GM23338 (cell line): ENCODE data around the gene ZNF628. TPM values are rescaled to one million over a fixed set of nuclear protein-coding genes. Genes with fewer than 3 reads are reported as not detected.

ENCODE experiments used
- ATAC-seq: fragments of 200-7000 bp; cut with Tn5 transposase; 3 replicates; pipeline ENCODE4 v1.9.1; 2020
- DNase-seq: peaks from one replicate; pipeline ENCODE4 v3.0.0-alpha.2; 2015; ENCODE audit warnings: low spot score
- H2AFZ ChIP-seq: fragments of 200-600 bp; sonication (generic); 2 replicates; pipeline ENCODE4 v1.8.0; 2016; ENCODE audit warnings: antibody characterized with exemption, mild to moderate bottlenecking, moderate library complexity
- H3F3A ChIP-seq: fragments of 200-600 bp; sonication (generic); replicated peaks from 2 replicates; pipeline ENCODE4 v1.8.0; 2017; ENCODE audit warnings: antibody characterized with exemption, mixed run types, low read depth
- H3K27ac ChIP-seq: fragments of 200-600 bp; sonication (generic); 2 replicates; pipeline ENCODE4 v1.6.1; 2016; ENCODE audit warnings: low read depth
- H3K27me3 ChIP-seq: fragments of 200-600 bp; sonication (generic); 2 replicates; pipeline ENCODE4 v1.8.0; 2016; ENCODE audit warnings: mild to moderate bottlenecking, mixed run types, moderate library complexity; ENCODE audit not compliant: insufficient read depth
- H3K36me3 ChIP-seq: fragments of 200-600 bp; sonication (generic); 2 replicates; pipeline ENCODE4 v1.8.0; 2016; ENCODE audit warnings: mild to moderate bottlenecking; ENCODE audit not compliant: insufficient read depth
- H3K4me1 ChIP-seq: fragments of 200-600 bp; sonication (generic); 2 replicates; pipeline ENCODE4 v1.8.0; 2016; ENCODE audit warnings: mild to moderate bottlenecking, moderate library complexity; ENCODE audit not compliant: insufficient read depth
- H3K4me2 ChIP-seq: fragments of 200-600 bp; sonication (generic); 2 replicates; pipeline ENCODE4 v1.7.1; 2017; ENCODE audit warnings: mixed run types
- H3K4me3 ChIP-seq: fragments of 200-600 bp; sonication (generic); 2 replicates; pipeline ENCODE4 v1.6.1; 2016; ENCODE audit warnings: mixed run types
- H3K79me2 ChIP-seq: fragments of 200-600 bp; sonication (generic); replicated peaks from 2 replicates; pipeline ENCODE4 v1.8.0; 2017; ENCODE audit warnings: mild to moderate bottlenecking; ENCODE audit not compliant: insufficient read depth
- H3K9me2 ChIP-seq: fragments of 200-600 bp; sonication (generic); 2 replicates; pipeline ENCODE4 v1.8.0; 2017; ENCODE audit not compliant: insufficient read depth
- H4K20me1 ChIP-seq: fragments of 200-600 bp; sonication (generic); replicated peaks from 2 replicates; pipeline ENCODE4 v1.8.0; 2017; ENCODE audit warnings: mild to moderate bottlenecking; ENCODE audit not compliant: insufficient read depth
- H3K27ac Mint-ChIP-seq: 2 replicates; pipeline ENCODE4 v1.8.0; 2020; ENCODE audit warnings: inconsistent platforms, mild to moderate bottlenecking, moderate library complexity, mixed read lengths
- H3K27me3 Mint-ChIP-seq: 3 replicates; pipeline ENCODE4 v1.8.0; 2022; ENCODE audit warnings: low read depth, mild to moderate bottlenecking, moderate library complexity, mixed read lengths, inconsistent platforms; ENCODE audit not compliant: insufficient read depth, poor library complexity
- H3K36me3 Mint-ChIP-seq: 3 replicates; pipeline ENCODE4 v1.8.0; 2021; ENCODE audit warnings: low read depth, mild to moderate bottlenecking, inconsistent platforms, moderate library complexity, mixed read lengths
- H3K4me1 Mint-ChIP-seq: 3 replicates; pipeline ENCODE4 v1.8.0; 2020; ENCODE audit warnings: mild to moderate bottlenecking, inconsistent platforms, mixed read lengths
- H3K4me3 Mint-ChIP-seq: 3 replicates; pipeline ENCODE4 v1.8.0; 2021; ENCODE audit warnings: moderate library complexity, mild to moderate bottlenecking, inconsistent platforms, mixed read lengths
- H3K9me3 Mint-ChIP-seq: 3 replicates; pipeline ENCODE4 v1.8.0; 2020; ENCODE audit warnings: moderate library complexity, mild to moderate bottlenecking, inconsistent platforms, mixed read lengths
- CREB1 ChIP-seq: fragments of 250-450 bp; sonication (Bioruptor Pico); IDR thresholded peaks from 2 replicates; pipeline ENCODE4 v1.5.0; 2020; ENCODE audit warnings: low read depth, mild to moderate bottlenecking, moderate library complexity
- EZH2 ChIP-seq: fragments of 200-600 bp; sonication (generic); IDR thresholded peaks from one replicate; pipeline ENCODE4 v1.8.0; 2017; ENCODE audit warnings: antibody characterized with exemption, mild to moderate bottlenecking, low read depth; ENCODE audit not compliant: unreplicated experiment
- EZH2phosphoT487 ChIP-seq: fragments of 200-600 bp; sonication (generic); IDR thresholded peaks from one replicate; pipeline ENCODE4 v1.8.1; 2018; ENCODE audit warnings: antibody characterized with exemption; ENCODE audit not compliant: unreplicated experiment
- JUNB ChIP-seq: IDR thresholded peaks from one replicate; pipeline ENCODE4 v1.6.1; 2016; ENCODE audit warnings: antibody characterized with exemption; ENCODE audit not compliant: unreplicated experiment
- POLR2AphosphoS5 ChIP-seq: IDR thresholded peaks from 2 replicates; pipeline ENCODE4 v1.6.1; 2016; ENCODE audit warnings: antibody characterized with exemption, low read depth
- ZNF114 ChIP-seq: fragments of 250-450 bp; sonication (Bioruptor Pico); IDR thresholded peaks from 2 replicates; pipeline ENCODE4 v1.5.0; 2020; ENCODE audit warnings: mild to moderate bottlenecking, moderate library complexity
- polyA plus RNA-seq: library from polyadenylated mRNA; unstranded; fragments of >200 nt; fragmentation: Nextera tagmentation; extraction: Ambion mirVana; gene quantifications from 2 replicates; pipeline ENCODE4 v1.2.1, GENCODE V29; 2016
- total RNA-seq: library from RNA; depleted of rRNA; stranded (reverse); fragments of >200 nt; shearing (Covaris generic); gene quantifications from 2 replicates; pipeline ENCODE4 v1.2.3, GENCODE V29; 2014
- TF ChIP-seq, protein P1 (sequence below): IDR thresholded peaks from one replicate; pipeline ENCODE4 v1.6.1; 2018; ENCODE audit warnings: antibody characterized with exemption; ENCODE audit not compliant: unreplicated experiment
- TF ChIP-seq, protein P2 (sequence below): IDR thresholded peaks from 2 replicates; pipeline ENCODE4 v1.6.1; 2016; ENCODE audit warnings: antibody characterized with exemption
- TF ChIP-seq, protein P3 (sequence below), 2 experiments: fragments of 200-600 bp in 1 of 2; sonication (generic) in 1 of 2; conservative IDR thresholded peaks; 2 replicates each; pipeline versions ENCODE4 v1.5.1 to v1.6.1; 2016 to 2017; ENCODE audit warnings: antibody characterized with exemption in 2 of 2, low read depth in 2 of 2, mild to moderate bottlenecking in 2 of 2, moderate library complexity in 1 of 2

The ZNF628 gene
- total and polyA plus RNA-seq, 2 experiments from 2014 or later: 4.9 to 10.7 TPM

DNA sequence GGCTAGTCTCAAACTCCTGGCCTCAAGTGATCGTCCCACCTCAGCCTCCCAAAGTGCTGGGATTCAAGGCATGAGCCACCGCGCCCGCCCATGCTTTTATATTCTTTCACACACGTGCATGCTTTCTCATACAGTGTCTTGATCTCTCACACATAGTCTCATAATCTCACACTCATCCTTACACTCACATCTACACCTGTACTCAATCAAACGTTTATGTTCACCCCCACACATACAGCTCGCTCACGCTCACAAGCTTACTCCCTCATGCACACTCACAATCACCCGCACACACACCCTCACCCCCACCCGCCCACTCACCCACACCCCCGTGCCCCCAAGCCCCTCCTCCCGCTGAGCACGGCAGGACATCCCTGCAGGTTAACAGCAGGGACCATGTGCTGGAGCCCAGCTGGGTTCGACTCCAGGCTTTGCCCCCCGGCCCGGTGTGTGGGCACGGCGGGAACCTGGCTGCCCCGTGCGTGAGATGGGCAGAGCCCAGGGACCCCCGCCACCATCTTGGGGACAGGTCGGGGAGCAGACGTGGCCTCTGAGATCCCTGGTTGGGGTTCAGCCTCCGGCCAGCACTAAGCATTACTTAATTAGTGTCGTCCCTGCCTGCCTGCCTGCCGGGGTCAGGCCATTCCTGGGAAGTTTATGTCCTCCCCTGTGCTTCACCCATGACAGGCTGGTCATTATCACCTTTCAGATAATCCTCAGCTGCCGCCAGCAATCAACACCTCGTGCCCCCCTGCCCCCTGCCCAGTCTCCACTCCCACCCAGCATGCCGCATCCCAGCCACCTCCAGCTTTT is 49.1 kb downstream of the ZNF628 start:
- no peak for DNase-seq
- H3K4me2 ChIP-seq: no peak overlapping the region
- ATAC-seq: no peak
- H4K20me1 ChIP-seq: no peaks in the 10 kb centered on the region
- no peaks in the 10 kb centered on the region for H3K36me3 ChIP-seq
- no peak overlapping the region for H3K27ac Mint-ChIP-seq
- H2AFZ ChIP-seq: no peak overlapping the region
- peaks cover 16% of the 10 kb centered on the region for H3F3A ChIP-seq
- H3K4me3 Mint-ChIP-seq: no peak overlapping the region
- H3K9me3 Mint-ChIP-seq: no peaks in the 10 kb centered on the region
- no peak overlapping the region for H3K4me3 ChIP-seq
- H3K9me2 ChIP-seq: no peaks in the 10 kb centered on the region
- H3K27ac ChIP-seq: no peak overlapping the region
- H3K27me3 ChIP-seq: no peaks in the 10 kb centered on the region
- peaks cover 3% of the 10 kb centered on the region for H3K27me3 Mint-ChIP-seq
- H3K79me2 ChIP-seq: no peaks in the 10 kb centered on the region
- no peaks in the 10 kb centered on the region for H3K36me3 Mint-ChIP-seq
- TF ChIP-seq ZNF114 (CRISPR knock-in tag): no peak
- no peak for TF ChIP-seq EZH2phosphoT487
- TF ChIP-seq POLR2AphosphoS5: no peak
- TF ChIP-seq, protein P1, sequence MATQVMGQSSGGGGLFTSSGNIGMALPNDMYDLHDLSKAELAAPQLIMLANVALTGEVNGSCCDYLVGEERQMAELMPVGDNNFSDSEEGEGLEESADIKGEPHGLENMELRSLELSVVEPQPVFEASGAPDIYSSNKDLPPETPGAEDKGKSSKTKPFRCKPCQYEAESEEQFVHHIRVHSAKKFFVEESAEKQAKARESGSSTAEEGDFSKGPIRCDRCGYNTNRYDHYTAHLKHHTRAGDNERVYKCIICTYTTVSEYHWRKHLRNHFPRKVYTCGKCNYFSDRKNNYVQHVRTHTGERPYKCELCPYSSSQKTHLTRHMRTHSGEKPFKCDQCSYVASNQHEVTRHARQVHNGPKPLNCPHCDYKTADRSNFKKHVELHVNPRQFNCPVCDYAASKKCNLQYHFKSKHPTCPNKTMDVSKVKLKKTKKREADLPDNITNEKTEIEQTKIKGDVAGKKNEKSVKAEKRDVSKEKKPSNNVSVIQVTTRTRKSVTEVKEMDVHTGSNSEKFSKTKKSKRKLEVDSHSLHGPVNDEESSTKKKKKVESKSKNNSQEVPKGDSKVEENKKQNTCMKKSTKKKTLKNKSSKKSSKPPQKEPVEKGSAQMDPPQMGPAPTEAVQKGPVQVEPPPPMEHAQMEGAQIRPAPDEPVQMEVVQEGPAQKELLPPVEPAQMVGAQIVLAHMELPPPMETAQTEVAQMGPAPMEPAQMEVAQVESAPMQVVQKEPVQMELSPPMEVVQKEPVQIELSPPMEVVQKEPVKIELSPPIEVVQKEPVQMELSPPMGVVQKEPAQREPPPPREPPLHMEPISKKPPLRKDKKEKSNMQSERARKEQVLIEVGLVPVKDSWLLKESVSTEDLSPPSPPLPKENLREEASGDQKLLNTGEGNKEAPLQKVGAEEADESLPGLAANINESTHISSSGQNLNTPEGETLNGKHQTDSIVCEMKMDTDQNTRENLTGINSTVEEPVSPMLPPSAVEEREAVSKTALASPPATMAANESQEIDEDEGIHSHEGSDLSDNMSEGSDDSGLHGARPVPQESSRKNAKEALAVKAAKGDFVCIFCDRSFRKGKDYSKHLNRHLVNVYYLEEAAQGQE: no peak
- no peak for TF ChIP-seq CREB1 (CRISPR knock-in tag)
- TF ChIP-seq, protein P2, sequence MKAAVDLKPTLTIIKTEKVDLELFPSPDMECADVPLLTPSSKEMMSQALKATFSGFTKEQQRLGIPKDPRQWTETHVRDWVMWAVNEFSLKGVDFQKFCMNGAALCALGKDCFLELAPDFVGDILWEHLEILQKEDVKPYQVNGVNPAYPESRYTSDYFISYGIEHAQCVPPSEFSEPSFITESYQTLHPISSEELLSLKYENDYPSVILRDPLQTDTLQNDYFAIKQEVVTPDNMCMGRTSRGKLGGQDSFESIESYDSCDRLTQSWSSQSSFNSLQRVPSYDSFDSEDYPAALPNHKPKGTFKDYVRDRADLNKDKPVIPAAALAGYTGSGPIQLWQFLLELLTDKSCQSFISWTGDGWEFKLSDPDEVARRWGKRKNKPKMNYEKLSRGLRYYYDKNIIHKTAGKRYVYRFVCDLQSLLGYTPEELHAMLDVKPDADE: no peak
- TF ChIP-seq EZH2: no peak
- no peak for TF ChIP-seq JUNB
- TF ChIP-seq, protein P3, sequence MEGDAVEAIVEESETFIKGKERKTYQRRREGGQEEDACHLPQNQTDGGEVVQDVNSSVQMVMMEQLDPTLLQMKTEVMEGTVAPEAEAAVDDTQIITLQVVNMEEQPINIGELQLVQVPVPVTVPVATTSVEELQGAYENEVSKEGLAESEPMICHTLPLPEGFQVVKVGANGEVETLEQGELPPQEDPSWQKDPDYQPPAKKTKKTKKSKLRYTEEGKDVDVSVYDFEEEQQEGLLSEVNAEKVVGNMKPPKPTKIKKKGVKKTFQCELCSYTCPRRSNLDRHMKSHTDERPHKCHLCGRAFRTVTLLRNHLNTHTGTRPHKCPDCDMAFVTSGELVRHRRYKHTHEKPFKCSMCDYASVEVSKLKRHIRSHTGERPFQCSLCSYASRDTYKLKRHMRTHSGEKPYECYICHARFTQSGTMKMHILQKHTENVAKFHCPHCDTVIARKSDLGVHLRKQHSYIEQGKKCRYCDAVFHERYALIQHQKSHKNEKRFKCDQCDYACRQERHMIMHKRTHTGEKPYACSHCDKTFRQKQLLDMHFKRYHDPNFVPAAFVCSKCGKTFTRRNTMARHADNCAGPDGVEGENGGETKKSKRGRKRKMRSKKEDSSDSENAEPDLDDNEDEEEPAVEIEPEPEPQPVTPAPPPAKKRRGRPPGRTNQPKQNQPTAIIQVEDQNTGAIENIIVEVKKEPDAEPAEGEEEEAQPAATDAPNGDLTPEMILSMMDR (conservative IDR thresholded peaks at IDR 0.05; ENCODE audit: low read depth in 2 of 2): no peak
- peaks cover 3% of the 10 kb centered on the region for H3K4me1 Mint-ChIP-seq
- no peaks in the 10 kb centered on the region for H3K4me1 ChIP-seq
